NCI-H446 (cell line): Measurements from ENCODE around the gene SCNN1A.

ENCODE experiments used
- DNase-seq, 2 experiments: peaks; one replicate each; lab custom pipeline; 2025; lab: John Stamatoyannopoulos, UW

Gene SCNN1A

DNA sequence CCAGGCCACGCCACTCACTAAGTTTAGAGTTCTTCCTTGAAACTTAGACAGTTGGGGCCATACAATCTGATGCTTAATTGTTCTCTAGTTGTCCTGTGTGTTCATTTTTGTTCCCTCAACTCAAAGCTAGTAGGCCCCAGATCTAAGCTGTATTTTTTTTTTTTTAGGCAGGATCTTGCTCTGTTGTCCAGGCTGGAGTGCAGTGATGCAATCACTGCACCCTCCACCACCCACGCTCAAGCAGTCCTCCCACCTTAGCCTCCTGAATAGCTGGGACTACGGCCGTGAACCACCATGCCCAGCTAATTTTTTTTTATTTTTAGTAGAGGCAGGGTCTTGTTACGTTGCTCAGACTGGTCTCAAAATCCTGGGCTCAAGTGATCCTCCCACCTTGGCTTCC, 41.0 kb downstream of the SCNN1A start:
- no peak for DNase-seq

DNA sequence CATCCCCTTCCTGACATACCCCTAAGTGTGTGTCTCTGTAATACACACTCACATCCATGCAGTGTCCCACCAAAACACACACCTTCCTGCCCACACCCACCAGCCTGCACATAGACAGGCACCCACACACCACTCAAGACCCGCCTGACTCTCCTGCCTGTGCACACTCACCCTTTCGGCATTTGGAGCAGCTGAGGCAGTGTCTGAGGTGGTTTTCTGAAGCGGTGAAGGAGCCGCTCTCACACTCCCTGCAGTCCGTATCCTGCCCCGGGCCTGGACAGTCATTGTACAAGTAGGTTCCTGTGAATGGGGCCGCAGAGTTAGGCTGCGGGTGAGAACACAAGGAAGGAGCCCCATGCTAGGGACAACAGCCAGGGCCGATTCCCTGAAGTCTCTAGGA, 41.8 kb downstream of the SCNN1A start:
- DNase-seq: no peak

DNA sequence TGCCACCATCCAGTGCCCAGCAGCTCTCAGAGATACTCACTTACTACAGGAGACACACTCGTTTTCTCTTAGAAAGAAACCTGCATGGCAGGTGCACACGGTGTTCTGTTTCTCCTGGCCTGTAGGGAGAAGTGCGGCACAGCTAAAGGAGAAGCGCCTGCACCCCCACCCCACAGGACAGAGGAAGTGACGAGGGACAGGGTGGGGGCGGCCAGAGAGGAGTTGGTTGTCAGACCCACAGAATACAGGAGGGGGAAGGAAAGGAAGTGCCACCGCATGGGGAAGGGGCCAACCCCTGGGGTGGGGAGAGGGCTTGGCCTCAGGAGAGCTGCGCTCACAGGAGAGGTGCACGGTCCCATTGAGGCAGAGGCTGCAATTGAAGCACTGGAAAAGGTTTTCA, 42.3 kb downstream of the SCNN1A start:
- DNase-seq: no peak

DNA sequence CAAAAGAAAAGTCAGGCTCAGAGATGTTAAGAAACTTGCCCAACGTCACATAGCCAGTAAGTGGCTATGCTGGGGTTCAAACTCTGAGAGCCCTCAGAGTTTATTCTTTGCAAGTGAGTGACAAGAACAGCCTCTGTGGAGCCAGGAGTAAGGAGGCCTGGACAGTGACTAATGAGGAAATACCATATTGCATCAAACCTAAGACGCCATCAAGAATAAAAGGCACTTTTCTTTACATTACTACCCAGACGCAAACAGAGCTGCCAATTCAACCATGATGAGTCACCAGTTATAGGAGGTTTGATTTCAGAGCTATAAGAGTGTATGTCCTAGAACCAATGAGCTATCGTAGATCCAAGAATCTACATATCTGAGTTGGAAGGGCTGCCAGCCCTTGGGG, 42.9 kb downstream of the SCNN1A start:
- no peak for DNase-seq

DNA sequence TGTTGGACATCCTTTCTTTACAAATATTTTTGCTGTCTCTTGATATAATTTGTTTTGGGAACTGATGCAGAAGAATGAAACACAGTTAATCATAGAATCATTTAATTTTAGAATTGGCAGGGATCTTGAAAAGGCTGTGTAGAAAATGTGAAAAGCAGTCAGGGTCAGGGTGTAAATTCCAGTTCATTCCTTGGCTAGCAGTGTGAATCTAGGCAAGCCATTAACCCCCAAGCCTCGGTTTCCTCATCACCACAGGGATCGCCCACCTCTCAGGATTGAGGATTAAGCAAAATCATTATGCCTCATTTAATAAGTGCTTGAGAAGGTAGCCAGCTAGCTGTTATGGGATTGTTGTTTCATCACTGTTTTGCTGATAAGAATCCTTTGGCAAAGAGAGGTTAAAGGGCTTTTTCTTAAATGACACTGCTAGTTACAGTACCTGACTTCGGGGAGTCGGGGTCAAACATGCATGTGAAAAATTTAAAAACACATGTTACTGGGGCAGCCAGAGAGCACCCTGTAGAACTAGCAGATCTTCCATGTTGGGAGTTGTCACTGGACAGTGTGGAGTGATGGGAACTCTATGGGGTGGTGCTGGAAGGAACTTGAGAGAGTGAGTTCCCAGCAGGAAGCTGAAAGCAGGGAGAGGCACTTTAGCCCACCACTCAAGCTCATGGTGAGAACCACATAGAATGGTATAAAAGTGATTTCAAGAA, 44.2 kb downstream of the SCNN1A start:
- no peak for DNase-seq

DNA sequence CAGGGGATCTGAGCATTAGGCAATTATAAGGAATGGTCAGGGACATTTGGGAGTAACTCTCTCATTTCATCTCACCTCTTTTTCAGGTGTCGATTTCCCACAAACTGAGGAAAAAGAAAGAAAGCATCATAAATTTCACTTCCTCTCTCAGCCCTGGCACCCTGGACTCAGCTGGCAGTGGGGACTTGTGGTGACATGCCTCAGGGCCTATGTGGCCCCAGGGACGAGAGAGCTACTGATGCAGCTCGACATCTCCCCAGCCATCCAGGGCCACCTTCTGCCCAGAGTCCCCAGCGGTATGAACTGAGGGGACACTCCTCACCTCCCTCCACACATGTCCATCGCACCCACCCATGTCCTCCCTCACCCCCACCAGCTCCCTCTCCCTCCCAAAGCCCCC, 45.2 kb downstream of the SCNN1A start:
- DNase-seq: no peak

DNA sequence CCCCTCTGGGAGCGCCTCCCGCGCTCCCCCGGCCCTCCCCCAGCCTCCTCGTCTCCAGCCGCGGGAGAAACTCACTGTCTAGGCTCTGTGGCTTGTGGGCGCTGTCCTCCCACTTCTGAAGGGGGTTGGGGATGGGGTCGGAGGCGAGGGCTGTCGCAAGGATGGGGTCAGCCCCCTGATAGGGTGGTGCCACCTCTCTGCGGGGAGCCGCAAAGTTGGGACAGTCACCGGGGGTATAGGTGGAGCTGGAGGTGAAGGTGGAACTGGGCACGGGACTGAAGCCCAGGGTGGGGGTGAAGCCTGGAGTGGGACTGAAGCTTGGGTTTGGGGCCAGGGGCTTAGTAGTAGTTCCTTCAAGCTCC, 45.7 kb downstream of the SCNN1A start:
- DNase-seq: no peak

DNA sequence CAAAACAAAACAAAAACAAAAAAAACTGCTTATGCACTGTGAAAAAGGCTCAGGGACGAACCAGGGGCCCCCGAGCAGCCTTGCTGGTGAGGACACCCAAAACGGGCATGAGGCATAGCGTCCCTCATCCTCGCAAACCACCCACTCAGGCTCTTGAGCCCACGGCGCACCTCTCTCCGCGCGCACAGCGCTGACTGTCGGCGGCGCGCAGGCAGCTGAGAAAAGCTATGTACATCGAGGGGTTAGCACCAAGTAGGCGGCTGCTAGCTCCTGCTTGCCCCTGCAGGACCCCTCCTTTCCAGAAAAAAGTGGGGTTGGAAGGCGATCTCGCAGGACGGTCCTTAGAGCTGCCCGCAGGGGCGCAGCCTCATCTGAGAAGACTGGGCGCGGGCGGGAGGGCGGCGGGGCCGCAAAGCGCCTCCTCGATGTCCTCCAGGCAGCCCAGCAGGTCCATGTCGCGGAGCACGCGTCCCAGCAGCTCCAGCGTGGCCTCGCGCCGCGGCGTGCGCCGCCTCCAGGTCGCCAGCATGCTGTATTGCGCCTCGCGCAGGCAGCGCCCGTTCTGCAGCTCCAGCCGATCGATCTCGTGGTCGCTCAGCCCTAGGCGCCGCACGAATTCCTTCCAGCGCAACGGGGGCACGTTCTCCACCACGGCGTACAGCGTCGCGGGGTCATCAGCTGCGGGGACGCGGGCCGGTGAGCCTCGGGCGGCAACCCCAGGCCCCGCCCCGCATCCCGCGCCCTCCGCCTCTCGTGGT, 46.2 kb downstream of the SCNN1A start:
- no peak for DNase-seq

DNA sequence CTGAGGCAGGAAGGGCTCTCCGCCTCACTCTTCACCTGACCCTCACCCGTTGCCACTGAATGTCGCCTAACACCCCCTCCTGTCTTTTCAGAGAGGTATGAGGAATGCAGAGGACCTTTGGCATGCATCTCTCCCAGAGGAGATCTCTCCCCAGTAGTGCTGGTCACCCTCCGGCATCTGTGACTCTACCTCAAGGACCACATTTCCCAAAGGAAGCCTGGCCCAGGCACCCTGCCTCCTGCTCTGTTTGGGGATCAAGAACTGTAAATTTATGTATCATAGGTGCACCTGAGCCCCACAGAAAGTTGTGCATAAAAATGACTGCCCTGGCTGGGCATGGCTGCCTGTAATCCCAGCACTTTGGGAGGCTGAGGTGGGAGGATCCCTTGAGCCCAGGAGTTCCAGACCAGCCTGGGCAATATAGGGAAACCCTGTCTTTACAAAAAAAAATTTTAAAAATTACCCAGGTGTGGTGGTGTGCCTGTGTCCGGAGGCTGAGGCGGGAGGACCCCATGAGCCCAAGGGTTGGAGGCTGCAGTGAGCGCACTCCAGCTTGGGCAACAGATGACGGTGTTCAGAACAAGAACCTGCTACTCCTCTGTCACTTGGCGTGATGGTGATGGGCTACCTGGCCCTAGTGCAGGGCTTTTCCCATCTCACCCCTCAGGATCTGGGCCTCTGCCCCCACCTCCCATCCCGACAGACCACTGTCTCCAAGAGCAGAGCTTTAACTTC, 47.2 kb downstream of the SCNN1A start:
- no peak for DNase-seq

DNA sequence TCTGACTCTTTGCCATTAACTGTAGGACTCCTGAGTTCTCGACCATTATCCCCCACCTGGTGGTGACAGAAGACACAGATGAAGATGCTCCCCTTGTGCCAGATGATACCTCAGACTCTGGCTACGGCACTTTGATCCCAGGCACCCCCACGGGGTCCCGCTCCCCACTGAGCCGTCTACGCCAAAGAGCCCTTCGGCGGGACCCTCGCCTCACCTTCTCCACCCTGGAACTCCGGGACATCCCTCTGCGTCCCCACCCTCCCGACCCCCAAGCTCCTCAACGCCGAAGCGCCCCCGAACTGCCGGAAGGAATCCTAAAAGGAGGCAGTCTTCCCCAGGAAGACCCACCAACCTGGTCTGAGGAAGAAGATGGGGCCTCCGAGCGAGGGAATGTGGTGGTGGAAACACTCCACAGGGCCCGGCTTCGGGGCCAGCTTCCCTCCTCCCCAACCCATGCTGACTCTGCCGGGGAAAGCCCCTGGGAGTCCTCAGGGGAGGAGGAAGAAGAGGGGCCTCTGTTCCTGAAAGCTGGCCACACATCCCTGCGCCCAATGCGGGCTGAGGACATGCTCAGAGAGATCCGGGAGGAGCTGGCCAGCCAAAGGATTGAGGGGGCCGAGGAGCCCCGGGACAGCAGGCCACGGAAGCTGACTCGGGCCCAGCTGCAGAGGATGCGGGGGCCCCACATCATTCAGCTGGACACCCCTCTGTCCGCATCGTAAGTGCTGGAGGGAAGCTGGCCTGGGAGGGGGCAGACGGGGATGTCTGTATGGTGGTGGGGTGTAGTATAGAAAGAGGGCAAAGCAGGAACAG, 47.9 kb downstream of the SCNN1A start:
- DNase-seq: no peak

DNA sequence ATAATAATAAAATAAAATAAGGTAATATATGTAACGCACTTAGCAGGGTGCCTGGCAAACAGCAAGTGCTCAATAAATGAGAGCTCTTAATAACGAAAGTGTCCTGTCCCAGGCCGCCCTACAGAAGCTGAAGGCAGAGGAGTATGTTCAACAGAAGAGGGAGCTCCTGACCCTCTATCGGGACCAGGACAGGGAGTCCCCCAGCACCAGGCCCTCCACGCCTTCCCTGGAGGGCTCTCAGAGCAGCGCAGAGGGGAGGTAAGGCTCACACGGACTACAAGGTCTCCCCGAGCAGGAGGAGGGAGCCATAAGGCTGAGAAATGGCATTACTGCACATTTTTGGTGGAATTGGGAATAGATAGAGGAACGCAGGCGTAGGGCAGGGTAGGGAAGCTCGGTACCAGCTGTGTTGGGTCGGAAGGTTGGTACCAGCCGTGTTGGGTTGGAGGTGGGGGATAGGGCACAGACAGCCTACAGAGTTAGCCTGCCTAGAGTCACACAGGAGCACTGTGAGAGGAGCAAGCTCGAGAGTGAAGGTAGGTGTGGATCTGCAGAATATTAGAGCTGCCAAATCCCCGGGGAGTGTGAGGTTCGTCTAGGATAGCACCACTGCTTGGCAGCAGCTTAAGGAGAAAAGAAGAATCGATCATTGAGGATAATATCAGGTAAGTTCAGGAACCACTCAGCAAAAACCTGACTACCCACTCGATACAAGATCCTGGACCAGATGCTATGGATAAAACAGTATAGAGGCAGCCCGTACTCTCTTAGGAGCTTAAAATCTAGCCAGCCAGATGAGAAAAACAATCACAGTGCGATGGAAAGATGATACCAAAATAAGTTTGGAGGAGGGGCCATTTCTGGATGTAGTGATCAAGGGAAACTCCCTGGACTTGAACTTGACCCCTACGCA, 48.8 kb downstream of the SCNN1A start:
- peak in 1 of 2 experiments; percentile 57 for DNase-seq

DNA sequence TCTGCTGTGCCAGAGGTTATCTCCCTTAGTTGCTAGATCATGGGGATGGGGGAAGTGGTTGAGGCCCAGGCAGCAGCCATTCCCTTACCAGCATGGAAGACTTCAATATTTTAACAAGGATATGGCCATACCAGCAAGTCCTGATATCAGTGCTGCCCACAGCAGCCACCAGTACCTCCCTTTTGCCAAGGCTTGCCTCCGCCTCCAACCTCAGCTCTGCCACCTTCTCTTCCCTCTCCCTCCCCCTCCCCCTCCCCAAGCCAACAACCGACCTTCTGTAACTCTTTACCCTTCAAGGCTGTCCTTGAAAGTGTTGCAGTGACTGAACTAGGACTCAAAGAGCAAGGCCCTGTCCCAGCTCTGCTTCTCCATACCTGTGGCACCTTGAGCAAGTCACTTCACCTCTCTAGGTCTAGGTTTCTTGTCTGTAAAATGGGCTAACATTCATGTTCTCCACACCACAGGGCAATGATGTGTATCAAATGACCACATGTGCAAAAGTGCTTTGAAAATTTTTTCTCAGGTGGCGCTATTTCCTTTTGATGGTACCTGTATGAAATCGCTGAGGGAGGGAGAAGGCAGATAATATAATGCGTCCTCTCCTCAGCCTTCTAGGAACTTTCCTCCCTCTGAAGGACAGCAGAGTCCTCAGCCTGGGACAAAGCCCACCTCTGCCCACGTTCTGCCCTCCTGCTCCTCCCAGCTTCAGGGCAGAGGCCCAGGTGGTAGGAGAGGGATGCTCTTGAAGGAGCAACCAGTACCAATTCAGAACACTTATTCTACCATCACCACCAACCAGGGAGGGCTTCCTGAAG, 50.2 kb downstream of the SCNN1A start:
- DNase-seq: no peak

DNA sequence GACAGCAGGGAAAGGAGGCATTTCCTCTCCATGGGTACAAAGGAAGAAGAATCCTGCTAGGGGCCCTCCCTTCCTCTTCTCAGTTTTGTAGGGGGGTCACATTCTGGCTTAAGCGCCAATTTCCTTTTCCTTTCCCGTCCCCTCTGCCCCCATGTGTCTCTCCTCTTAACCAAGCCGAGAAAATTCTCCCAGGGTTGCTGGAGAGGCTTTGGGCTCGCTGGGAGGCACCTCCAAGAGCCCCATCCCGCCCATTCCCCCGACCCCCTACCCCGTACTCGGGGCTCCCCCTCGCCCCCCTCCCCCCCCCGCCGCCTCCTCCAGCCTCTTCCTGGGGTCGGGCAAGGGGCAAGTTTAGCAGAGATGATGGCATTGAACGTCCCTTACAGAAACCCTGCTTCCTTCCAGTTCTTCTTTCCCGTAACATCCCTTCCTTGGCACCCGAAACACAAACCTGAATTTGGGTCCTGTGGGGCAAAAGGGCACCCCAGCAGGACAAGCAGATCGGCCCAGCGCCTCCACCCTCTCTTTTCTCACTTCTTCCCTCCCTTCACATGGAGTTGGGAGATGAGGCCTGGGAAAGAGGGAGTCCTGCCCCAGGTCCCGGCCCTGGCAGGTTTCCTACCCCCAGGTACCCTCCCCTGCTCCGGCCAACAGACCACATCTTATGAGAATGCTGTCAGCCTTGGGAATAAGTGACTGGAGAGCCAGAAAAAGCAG, 51.2 kb downstream of the SCNN1A start:
- DNase-seq: no peak

DNA sequence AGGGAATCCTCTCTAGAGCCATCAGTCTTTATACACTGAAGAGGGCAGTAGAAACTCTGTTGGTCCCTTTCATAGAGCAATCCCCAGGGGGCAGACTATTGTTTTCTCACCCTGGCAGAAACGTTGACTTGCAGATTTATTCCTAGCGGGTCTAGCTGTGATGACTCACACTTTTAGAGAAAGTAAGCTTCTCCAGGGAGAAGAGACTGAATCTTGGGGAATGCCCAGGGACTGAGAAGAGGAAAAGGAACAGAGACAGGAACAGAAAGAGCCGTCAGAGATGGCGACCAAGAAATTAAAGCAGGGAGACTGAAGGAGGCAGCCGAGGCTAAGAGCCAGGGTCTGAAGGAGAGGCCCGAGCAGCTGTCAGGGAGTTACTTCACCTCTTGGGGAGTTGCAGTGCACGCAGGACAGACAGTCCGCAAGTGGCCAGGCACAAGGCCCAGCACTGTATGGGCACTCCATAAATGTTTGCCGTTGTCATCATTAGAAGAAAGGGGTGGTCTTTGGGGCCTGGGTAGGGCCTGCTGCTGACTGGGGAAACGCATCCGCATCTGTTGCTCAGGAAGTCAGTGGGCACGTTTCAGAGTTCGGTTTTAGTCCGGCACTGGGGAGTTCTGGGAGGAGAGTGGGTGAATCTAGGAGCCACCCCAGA, 51.9 kb downstream of the SCNN1A start:
- peak in 1 of 2 experiments; percentile 32 for DNase-seq

DNA sequence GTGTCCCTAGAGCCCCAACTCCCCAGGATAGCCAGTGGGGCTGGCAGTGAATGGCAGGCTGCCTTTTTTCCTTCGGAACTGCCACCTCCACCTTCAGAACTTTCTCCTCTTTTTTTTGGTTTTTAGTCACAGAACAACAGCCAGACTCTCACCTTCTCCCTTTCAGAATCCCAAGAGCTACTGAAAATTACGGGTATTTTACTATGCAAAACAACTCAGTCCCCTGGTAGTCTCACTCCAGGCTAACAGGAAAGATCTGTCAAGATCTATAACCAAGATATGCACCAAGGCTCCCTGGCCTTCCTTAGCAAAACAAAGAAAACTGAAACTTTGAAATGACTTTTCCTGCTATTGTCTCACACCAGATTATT, 52.4 kb downstream of the SCNN1A start:
- no peak for DNase-seq

DNA sequence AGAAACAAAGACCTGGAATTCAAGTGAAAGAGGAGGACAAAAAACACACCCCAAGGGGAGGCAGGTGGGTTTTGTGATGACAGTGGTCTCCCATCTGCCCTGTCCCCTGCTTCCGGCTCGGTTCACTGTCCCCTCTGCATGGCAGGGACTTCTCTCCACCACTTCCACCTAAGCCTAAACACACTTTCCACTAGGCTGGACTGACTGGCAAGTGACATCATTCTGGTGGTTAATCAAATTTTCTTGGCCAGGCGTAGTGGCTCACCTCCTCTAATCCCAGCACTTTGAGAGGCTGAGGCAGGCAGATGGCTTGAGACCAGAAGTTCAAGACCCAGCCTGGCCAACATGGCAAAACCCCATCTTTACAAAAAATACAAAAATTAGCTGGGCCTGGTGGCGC, 53.0 kb downstream of the SCNN1A start:
- no peak for DNase-seq

DNA sequence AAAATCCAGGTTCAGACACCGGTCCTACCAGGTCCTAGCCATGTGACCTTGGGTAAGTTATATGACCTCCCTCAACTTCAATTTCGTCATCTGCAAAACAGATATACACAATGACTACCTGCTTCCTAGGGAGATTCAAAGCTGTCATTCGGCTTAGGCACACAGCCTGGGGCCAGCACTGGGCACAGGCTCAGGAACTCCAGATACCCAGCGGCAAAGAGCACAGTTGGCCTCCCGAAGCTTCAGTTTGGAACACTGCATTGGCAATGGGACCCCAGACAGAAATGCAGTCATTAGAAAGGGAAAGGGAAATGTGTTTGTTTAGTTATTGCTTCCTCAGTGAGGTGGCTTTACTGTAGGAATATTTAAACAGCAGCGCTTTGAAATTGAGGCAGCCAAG, 53.5 kb downstream of the SCNN1A start:
- DNase-seq: no peak

DNA sequence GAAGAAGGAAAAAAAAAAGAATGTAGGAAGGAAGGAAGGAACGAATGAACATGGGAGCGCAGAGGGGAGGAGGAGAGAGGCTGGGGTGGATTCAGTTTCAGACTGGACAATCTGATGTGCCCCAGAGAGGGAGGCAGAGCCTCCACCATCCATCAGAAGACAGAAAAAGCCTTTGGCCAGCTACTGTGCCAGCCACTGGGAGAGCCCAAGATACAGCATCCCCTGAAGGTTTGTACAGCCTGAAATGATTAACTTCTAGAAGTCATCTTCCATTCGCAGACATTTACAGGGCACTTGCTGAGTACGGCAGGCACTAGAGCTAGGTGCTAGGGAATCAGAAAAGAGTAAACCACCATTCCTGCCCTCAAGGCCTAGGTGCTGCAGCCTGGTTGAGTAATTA, 55.9 kb downstream of the SCNN1A start:
- DNase-seq: no peak

DNA sequence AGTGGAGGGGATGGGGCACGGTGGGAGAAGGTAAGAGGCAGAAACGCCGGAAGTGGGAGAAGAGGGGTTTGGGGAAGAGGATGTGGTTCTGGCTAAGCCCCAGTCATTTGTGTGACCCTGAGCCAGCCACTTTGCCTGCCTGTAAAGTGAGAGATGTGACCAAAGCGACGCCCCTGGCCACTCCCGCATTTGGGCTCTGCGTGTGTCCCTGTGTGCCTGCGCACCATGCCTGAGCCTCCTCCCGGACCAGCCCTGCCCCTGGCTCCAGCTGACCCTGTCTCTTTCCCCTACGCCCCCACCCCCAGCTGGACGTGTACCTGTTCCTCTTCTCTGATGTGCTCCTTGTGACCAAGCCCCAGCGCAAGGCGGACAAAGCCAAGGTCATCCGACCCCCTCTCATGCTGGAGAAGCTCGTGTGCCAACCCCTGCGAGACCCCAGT, 56.9 kb downstream of the SCNN1A start:
- no peak for DNase-seq
